Measurements from ENCODE around the gene LCE6A.

LCE6A gene

GRCh38 chr1:152886758-152887409, 44.2 kb downstream of the LCE6A start:
- Histone ChIP-seq H3K27ac (ENCODE audit: low read length) (no peak overlapping the region), H3K27me3 (ENCODE audit: control insufficient read depth in 1 of 2, insufficient read depth in 2 of 2, low read length in 2 of 2) (no peaks in the 10 kb centered on the region)

GRCh38 chr1:152888126-152888525, 45.5 kb downstream of the LCE6A start:
- H3K27me3 ChIP-seq (ENCODE audit: control insufficient read depth in 1 of 2, insufficient read depth in 2 of 2, low read length in 2 of 2), result no peaks in the 10 kb centered on the region
- no peak overlapping the region for H3K4me3 ChIP-seq (ENCODE audit: low read length in 2 of 2)
- no peaks in the 10 kb centered on the region for H3K9me3 ChIP-seq (ENCODE audit: control insufficient read depth in 2 of 2, low read length in 2 of 2)
- H3K36me3 ChIP-seq (ENCODE audit: control insufficient read depth in 2 of 2, insufficient read depth in 2 of 2, low read length in 2 of 2), result no peaks in the 10 kb centered on the region
- H3K27ac ChIP-seq (ENCODE audit: low read length), result no peak overlapping the region
- no peak overlapping the region for H3K9ac ChIP-seq (ENCODE audit: low read length in 2 of 2)
- H3K4me1 ChIP-seq (ENCODE audit: control insufficient read depth, insufficient read depth, low read length), result peaks cover 21% of the 10 kb centered on the region

More at GRCh38 chr1:152886758-152887409, 44.2 kb downstream of the LCE6A start:
- Histone ChIP-seq H3K9me3 (ENCODE audit: control insufficient read depth in 2 of 2, low read length in 2 of 2) (no peaks in the 10 kb centered on the region), H3K4me3 (ENCODE audit: low read length in 2 of 2) (no peak overlapping the region), H3K9ac (ENCODE audit: low read length in 2 of 2) (no peak overlapping the region), H3K36me3 (ENCODE audit: control insufficient read depth in 2 of 2, insufficient read depth in 2 of 2, low read length in 2 of 2) (no peaks in the 10 kb centered on the region), H3K4me1 (ENCODE audit: control insufficient read depth, insufficient read depth, low read length) (peaks cover 21% of the 10 kb centered on the region)

Measured in stomach smooth muscle (tissue), 2 donors.